ENCODE measurements around the gene ZBTB47. TPM values are rescaled to one million over a fixed set of nuclear protein-coding genes. Genes with fewer than 3 reads are reported as not detected.

ZBTB47 gene
- polyA plus RNA-seq, 1 experiment: 7.8 TPM

DNA sequence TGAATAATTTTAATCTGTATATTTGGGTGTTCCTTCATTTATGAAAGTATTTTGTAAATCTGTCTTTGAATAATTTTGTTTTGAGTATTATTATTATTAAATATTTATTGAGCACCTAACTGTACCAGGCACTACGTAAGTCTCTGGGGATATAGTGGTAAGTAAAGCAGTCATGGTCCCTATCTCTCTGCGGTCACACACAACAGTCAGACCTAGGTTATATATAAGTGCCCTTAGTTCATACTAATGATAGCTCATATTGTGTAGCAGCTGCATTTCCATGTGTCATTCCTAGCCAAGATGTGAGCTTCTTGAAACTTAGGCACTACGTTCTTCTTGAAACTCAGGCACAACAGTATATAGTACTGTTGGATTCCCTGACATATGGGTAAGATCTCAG, 40.6 kb upstream of the ZBTB47 start:
- POLR2A ChIA-PET: interaction anchor here (1.2 kb wide), 1 partner anchor 13 kb away, joined by 3 read pairs; no protein-coding TSS in a partner anchor
- CTCF ChIA-PET: interaction anchor here (0.6 to 2.4 kb wide), 7 partner anchors 8 to 38 kb away, joined by 3 to 14 read pairs (median 3); no protein-coding TSS in a partner anchor
- no peak overlapping the region for H3K4me3 ChIP-seq (ENCODE audit: low read depth, low read length)
- no peak for DNase-seq (ENCODE audit: low read depth, low spot score)
- TF ChIP-seq, protein P1, sequence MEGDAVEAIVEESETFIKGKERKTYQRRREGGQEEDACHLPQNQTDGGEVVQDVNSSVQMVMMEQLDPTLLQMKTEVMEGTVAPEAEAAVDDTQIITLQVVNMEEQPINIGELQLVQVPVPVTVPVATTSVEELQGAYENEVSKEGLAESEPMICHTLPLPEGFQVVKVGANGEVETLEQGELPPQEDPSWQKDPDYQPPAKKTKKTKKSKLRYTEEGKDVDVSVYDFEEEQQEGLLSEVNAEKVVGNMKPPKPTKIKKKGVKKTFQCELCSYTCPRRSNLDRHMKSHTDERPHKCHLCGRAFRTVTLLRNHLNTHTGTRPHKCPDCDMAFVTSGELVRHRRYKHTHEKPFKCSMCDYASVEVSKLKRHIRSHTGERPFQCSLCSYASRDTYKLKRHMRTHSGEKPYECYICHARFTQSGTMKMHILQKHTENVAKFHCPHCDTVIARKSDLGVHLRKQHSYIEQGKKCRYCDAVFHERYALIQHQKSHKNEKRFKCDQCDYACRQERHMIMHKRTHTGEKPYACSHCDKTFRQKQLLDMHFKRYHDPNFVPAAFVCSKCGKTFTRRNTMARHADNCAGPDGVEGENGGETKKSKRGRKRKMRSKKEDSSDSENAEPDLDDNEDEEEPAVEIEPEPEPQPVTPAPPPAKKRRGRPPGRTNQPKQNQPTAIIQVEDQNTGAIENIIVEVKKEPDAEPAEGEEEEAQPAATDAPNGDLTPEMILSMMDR (IDR thresholded peaks at IDR 0.05; ENCODE audit: low read depth, low read length): no peak
- H3K27me3 ChIP-seq (ENCODE audit: control insufficient read depth, insufficient read depth, low read length): no peaks in the 10 kb centered on the region
- H3K27ac ChIP-seq (ENCODE audit: low read depth, low read length): no peak overlapping the region
- H3K9me3 ChIP-seq (ENCODE audit: control insufficient read depth, insufficient read depth, low read length): no peaks in the 10 kb centered on the region

DNA sequence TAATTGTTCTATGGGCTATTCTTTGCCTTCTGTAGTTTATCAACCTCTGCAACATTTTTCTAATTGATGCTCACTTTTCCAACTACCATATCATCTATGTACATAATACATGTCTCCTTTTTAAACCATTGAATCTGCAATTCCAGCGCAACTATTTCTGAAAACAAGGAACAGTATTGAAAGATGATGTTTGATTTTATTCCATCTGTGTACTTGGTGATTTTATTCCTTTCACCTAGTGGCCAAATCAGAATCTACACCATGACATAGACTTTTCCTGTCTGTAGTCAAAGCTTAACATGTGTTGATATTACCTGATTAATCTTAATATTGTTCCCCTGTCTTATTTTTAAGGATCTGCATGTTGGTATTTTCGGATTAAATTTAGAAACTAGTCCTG, 40.0 kb upstream of the ZBTB47 start:
- Histone ChIP-seq H3K9me3 (ENCODE audit: control insufficient read depth, insufficient read depth, low read length) (no peaks in the 10 kb centered on the region), H3K27me3 (ENCODE audit: control insufficient read depth, insufficient read depth, low read length) (no peaks in the 10 kb centered on the region), H3K27ac (ENCODE audit: low read depth, low read length) (no peak overlapping the region), H3K4me3 (ENCODE audit: low read depth, low read length) (no peak overlapping the region)
- ChIA-PET CTCF (interaction anchor here (0.7 to 2.4 kb wide), 8 partner anchors 9 to 35 kb away, joined by 3 to 14 read pairs (median 4); partner anchors contain the start of gene SS18L2), POLR2A (interaction anchor here (1.2 kb wide), 1 partner anchor 13 kb away, joined by 3 read pairs; no protein-coding TSS in a partner anchor)
- TF ChIP-seq, protein P1 (IDR thresholded peaks at IDR 0.05; ENCODE audit: low read depth, low read length): peak; percentile 48
- DNase-seq (ENCODE audit: low read depth, low spot score): no peak

DNA sequence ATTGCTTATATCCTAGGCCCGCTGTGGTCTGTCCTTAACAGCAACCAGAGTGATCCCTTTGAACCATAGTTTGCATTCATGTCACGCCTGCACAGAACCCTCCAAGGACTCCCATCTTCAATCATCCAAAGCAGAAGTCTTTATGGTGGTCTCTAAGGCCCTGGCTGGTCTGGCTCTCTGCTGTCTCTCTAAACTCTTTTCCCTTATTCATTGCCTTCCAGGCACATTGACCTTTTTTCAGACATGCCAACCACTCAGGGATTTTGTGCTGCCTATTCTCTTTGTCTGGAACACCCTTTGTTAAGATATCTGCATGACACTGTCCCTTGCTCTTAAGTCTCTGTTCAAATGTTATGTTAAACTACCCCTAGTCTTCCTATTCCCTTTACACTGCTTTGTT, 21.9 kb upstream of the ZBTB47 start:
- POLR2A ChIA-PET: no interaction called here

GRCh38 chr3:42632146-42632545, 21.4 kb upstream of the ZBTB47 start:
- no peak overlapping the region for H3K4me3 ChIP-seq (ENCODE audit: low read depth, low read length)
- no peak overlapping the region for H3K27ac ChIP-seq (ENCODE audit: low read depth, low read length)
- DNase-seq (ENCODE audit: low read depth, low spot score): no peak
- TF ChIP-seq, protein P1 (IDR thresholded peaks at IDR 0.05; ENCODE audit: low read depth, low read length): no peak
- no peaks in the 10 kb centered on the region for H3K27me3 ChIP-seq (ENCODE audit: control insufficient read depth, insufficient read depth, low read length)
- H3K9me3 ChIP-seq (ENCODE audit: control insufficient read depth, insufficient read depth, low read length): no peaks in the 10 kb centered on the region
- ChIA-PET CTCF (no interaction called here), POLR2A (no interaction called here)

More for the DNA sequence above, 21.9 kb upstream of the ZBTB47 start:
- CTCF ChIA-PET: no interaction called here
- Histone ChIP-seq H3K27ac (ENCODE audit: low read depth, low read length) (no peak overlapping the region), H3K9me3 (ENCODE audit: control insufficient read depth, insufficient read depth, low read length) (no peaks in the 10 kb centered on the region), H3K4me3 (ENCODE audit: low read depth, low read length) (no peak overlapping the region), H3K27me3 (ENCODE audit: control insufficient read depth, insufficient read depth, low read length) (no peaks in the 10 kb centered on the region)
- TF ChIP-seq, protein P1 (IDR thresholded peaks at IDR 0.05; ENCODE audit: low read depth, low read length): no peak
- DNase-seq (ENCODE audit: low read depth, low spot score): no peak

- TF ChIP-seq, protein P1 (IDR thresholded peaks at IDR 0.05; ENCODE audit: low read depth, low read length): no peak
- no peak for DNase-seq (ENCODE audit: low read depth, low spot score)
- H3K9me3 ChIP-seq (ENCODE audit: control insufficient read depth, insufficient read depth, low read length): no peaks in the 10 kb centered on the region
- H3K4me3 ChIP-seq (ENCODE audit: low read depth, low read length): no peak overlapping the region
- H3K27me3 ChIP-seq (ENCODE audit: control insufficient read depth, insufficient read depth, low read length): no peaks in the 10 kb centered on the region
- ChIA-PET CTCF (interaction anchor here (0.9 kb wide), 2 partner anchors 17 to 85 kb away, joined by 3 to 4 read pairs; no protein-coding TSS in a partner anchor), POLR2A (interaction anchor here (0.6 to 0.8 kb wide), 2 partner anchors 17 to 43 kb away, joined by 3 read pairs; no protein-coding TSS in a partner anchor)
- H3K27ac ChIP-seq (ENCODE audit: low read depth, low read length): no peak overlapping the region
Observed at GRCh38 chr3:42633544-42633943, 20.0 kb upstream of the ZBTB47 start.
